NK-92 treated with Interleukin-12 subunit alpha and Interleukin-12 subunit beta, amount 100 ng/mL, for 24 hours (cell line): ENCODE data around the gene ARHGAP6.
"Not testable (repeated sequence)": the region's sequence is repeated elsewhere in the genome, so short reads cannot be mapped to it uniquely, and the experiment has no call there.

Experiments
- DNase-seq: peaks from one replicate; lab custom pipeline; 2025; lab: John Stamatoyannopoulos, UW

The ARHGAP6 gene

DNA sequence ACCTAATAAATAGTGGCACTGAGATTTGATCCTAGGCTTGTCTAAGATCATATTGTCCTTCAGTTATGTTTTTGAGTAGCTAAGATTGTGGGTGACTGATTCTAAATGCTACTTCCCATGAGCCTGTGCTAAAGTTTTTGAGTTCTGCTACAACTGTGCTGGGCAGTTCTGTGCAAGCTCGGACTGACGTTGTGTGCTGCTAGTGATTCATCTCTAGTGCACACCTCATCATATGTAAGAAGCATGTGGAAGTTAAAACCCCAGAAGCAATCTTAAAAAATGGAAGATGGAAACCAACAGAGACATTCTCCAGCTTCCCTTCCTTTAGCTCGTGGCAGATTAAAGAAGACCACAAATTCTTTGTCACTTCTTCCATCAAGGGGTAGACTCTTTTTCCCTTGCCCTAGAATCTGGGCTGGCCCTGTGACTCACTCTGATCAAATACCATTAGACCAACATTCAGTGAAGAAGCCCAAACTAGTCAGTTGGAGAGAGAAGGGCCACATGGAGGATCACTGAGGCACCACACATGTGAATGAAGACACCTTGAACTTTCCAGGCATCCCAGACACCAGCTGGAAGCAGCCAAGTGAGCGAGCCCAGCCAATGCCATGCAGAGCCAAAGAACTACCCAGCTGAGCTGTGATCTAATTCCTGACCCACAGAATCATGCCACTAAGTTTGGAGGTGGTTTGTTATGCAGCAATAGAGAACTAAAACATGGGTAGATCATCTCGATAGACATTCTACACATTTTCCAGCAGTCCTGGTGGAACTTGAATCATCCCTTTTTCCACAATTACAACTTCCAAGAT is 16.8 kb downstream of the ARHGAP6 start:
- no peak for DNase-seq

DNA sequence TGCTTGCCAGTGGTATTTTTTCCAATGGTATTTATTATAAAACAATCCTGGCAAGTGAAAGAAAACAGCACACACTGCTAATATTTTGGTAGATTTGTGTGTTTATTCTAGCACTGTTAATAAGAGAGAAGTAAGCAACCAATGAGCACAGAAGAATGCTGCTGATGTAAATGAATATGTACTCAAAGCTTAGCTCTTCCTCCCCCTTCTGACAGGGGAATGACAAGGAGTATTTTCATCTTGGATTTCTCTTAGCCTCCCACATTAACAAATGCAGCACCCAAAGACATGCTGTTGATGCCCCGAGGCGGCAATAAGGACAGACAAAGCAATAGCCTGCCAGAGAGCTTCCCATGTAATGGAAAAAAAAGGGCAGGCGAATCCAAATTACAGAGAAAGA is 18.6 kb downstream of the ARHGAP6 start:
- DNase-seq: no peak

DNA sequence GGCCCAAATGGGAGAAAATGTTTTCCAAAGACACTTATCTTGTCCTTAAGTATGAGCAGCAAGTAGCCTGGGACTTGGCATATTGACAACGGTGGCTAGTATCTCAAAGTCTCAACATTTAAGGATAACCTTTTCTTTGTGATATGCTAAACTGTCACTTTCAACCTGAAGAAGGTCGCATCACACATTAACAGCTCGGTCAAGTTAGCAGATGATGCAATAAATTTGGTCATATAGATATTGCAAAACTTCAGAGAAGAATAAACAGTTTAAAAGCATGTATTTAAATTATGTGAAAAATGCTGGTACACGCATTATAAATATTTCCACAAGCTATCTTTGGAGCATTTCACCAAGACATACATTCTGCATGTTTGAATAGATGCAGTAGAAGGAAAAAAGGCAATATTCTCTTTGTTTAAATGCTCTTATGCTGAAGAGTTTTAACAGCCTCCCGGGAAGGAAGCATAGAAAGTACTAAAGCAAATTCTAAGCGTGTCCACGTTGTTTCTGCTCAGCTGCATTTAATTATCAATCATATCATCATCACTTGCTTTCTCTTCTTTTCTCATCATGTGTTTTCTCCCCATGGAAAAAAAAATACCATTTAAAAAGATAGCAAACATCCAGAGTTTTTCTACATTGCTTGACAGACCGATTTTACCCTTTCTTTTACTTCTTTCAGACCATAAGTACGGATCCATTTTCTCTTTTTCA is 24.2 kb downstream of the ARHGAP6 start:
- no peak for DNase-seq

DNA sequence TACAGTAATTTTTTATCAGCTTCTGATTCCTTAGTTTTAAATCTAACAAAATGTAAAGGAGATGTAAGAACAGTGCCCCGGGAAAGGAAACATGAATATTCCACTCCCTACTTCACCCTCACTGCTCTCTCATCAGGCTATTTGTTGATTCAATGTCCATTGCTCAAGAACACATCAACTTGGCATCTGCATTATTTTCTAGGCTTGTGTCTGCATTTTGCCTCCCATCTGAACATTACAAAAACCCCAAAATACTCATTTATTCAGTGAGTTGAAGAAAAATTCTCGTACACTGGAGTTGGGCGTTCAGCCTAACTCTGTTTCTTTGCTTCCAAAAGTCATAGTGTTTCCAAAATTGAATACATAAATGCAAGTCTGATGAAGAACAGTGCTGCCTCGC is 25.6 kb downstream of the ARHGAP6 start:
- DNase-seq: no peak

DNA sequence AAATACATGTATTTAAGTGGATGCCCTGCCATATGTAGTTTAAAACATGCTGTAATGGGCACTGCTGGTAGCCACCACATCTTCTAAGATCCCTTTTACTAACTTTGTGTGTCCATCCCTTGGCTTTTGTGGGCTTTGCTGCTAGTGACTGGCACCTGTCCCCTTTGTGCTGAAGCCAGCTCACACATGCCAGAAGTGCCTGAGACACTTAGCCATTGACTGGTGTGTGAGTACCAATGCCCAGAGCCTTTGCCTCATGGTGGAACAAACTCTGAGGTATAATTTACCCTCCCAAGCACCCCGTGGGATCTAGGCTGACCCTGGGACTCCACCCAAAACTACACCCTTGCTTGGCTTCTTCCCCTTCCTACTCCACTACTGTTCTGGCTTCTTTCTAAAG is 33.0 kb downstream of the ARHGAP6 start:
- no peak for DNase-seq

DNA sequence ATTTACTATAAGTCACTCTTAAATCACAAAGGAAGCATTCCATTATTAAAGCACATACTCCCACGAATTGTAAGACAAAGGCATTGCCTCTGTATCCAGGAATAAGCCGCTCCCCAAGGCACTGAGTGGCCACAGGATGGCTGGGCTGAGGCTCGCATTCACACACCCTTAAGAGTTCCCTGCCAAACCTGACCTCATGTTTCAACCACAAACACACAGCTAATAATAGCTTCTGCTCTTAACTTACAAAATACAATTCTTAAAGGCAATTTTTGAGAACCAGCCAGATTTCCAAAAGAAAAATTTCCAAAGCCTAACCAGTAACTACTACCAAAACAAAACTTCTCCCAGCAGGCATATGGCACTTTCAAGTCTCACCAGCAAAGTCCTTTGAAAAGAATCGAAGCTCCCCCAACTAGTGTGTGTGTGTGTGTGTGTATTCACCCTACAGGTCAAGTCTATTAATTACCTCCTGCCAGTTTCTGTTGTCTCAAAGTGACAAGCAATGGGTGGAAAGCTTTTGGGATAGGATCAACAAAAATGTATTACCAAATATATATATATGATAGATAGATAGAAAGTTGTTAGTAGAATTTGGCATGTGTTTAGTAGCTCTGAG is 36.0 kb downstream of the ARHGAP6 start:
- no peak for DNase-seq

DNA sequence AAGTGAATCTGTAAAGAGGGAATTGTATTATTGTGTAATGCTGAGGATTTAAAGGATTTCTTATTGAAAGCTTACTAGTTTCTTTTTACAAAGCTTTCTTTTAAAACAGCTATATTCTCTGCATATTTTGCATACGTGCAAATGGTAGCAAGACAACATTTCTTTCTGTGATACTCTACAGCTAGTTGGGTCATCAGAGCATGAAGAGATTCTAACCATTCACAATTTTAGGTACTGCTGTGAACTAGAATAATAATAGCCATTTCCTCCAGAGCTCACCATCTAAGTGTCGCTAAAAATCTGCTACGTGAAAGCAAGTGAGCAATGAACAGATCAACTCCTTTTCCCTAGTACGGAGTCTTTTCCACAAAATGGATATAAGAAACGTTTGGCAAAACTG is 37.3 kb downstream of the ARHGAP6 start:
- no peak for DNase-seq

DNA sequence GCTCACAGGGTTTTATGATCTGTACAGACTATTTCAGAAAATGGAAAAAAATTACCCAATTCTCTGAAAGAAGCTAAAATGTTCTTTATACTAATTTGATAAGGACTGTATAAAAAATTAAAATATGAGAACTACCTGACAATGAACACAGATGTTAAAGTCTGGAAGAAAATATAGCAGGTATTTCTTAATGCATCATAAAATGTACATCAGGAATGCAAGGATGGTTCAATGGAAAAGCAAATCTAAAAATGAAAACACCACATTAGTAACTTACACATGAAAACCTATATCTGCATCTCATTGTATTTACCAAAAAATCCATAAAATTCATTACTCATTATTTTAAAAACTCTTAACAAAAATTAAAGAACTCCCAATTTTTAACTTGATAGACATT is 39.4 kb downstream of the ARHGAP6 start:
- no peak for DNase-seq

DNA sequence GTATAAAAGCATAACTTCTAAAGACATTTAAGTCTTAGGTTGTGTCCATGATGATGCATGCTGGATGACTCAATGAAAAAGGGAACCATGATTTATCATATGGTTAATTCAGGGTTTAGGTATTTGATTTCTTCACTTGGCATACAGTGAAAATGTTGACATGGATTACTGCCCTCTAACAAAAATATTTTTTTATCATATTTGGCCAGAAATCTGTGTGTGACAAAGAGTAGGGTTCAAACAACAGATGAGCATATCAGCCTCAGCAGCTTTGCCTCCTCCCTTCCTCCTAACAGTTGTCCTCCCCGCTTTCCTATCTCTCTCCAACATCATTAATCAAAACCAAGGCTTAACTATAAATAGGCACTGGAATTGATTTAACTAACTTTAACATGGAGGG is 46.3 kb downstream of the ARHGAP6 start:
- DNase-seq: no peak

DNA sequence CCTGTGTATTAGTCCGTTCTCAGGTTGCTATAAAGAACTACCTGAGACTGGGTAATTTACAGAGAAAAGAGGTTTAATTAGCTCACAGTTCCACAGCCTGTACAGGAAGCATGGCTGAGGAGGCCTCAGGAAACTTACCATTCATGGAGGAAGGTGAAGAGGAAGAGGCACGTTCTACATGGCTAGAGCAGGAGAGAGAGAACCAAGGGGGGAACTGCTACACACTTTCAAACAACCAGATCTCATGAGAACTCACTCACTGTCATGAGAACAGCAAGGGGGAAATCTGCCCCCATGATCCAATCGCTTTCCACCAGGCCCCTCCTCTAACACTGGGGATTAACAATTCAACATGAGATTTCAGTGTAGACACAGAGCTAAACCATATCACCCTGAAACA is 51.5 kb downstream of the ARHGAP6 start:
- not testable (repeated sequence) for DNase-seq

DNA sequence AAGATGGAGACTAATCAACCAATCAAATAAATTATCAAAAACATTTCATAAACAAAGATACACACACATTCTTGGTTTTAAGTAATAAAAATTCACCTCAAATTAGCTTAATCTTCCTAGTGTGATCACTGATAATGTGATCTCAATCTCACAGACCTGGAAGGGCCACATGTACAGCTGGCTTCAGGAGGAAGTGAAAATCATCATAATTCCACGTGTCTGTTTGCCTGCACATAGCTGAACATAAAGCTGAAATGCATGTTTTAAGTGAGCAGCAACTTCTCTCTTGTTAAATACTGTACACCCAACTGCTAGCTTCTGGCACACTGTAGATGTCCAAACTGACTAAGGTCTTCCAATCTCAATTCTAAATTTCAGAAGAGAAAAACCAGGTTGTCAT is 53.8 kb downstream of the ARHGAP6 start:
- DNase-seq: no peak

DNA sequence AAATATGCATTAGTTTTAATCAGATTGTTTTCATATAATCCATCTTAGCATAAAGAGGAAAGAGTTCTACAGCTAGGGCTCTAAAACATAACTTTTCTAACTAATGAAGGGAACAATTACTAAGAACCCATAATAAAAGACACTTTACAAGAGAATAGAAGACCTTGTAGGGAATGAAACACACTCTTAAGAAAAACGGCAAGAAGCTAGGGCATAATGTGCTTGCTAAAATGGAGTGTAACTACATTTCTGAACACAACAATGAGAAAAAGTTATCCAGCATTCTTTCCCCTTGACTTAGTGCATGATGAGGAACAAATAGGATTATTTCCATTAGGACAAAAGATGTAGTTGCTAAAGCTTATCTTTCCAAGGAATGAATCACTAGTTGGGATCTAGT is 54.6 kb downstream of the ARHGAP6 start:
- no peak for DNase-seq

DNA sequence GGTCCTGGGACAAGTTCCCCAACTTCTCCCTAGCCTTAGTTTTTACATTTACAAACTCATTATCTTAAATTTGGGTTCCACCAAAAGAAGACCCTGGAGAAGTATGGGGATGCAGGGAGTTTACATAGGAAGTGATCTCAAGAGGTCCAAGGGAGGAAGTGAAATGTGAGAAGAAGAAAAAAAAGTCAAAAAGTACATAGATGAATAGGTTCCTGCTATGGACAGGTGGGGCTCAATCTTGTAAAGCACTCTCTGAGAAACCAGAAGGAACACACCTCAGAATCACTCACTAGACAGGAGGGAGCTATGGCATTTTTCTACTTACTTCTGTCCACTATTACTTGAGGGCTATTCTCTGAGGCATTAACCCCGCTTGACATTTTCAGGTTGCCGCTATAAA is 56.6 kb downstream of the ARHGAP6 start:
- DNase-seq: no peak

DNA sequence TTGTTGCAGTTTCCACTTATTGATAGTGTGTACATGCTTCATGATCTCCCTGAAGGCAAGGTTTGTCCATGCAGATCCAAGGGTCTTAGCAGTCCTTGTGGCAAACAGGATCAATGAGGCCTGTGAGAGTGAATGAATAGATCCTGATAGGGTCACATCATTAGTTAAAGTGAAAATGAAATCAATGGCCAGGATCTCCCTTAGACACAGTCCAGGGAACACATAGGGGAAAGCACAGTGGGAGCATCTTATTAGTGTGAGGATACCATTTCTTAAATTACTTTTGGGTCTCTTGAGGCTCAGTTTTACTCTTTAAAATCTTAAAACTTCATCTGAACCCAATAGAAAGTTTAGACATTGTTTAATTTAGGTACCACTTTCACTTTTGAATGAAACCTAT is 59.3 kb downstream of the ARHGAP6 start:
- no peak for DNase-seq

DNA sequence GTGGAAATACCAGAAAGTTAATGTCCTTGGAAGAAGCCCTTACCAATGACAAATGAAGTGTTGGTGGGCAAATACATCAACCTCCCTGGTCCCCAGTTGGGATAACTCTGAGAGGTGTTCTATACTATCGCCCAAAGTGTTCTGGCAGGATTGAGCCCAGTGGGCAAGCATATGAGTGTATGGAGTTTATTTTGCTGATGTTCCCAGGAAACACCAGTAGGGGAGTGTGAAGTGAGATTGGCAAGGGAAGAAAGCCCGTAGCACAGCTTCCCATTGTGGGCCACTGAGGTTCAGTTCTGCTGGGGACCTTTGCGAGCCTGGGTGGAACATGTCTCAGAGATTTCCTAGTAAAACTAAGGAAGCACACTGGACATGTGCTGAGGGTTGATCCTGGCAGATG is 65.1 kb downstream of the ARHGAP6 start:
- no peak for DNase-seq

DNA sequence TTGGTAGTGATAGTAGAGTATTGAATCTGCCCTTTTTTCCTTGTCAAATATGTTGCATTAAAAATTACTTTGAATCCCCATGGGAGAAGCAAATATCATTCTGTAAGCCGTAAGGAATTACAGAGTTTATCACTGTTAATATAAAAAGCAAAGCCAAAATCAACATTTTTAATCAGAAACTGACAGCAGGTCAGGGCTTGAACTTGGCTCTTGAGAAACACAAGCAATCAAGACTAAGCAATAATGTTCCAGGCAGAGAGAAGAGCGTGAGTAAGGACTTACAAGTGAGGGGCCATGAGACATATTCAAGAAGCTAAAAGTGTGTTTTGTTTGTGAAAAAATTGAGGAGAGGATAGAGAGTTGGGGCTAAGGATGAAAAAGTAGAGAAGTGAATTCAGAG is 68.2 kb downstream of the ARHGAP6 start:
- no peak for DNase-seq

DNA sequence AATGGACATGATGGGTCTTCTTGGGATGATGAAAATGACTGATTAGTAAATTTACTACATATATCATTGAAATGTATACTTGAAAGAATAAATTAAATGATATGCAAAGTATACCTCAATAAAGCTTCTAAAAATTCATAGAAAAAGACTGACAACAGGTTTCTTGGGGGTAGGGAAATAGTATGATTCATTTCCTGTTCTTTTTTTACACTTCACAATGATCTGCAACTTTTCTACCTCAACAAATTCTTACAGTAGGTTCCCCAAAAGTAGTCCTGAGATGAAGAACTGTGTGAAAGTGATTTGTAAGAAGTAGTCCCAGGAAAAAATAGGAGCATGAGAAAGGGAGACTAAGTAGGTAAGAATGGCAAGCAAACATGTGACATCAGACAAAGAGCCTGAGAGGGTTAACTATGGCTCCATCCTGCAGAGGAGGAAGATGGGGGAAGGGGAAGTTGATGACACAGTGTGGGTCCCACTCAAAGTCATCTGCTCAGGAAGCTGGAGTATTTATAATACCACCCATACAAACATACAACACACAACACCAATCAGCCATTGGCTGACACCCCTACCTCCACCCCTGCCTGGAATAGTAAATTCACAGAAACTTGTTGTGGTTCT is 73.9 kb downstream of the ARHGAP6 start:
- no peak for DNase-seq

DNA sequence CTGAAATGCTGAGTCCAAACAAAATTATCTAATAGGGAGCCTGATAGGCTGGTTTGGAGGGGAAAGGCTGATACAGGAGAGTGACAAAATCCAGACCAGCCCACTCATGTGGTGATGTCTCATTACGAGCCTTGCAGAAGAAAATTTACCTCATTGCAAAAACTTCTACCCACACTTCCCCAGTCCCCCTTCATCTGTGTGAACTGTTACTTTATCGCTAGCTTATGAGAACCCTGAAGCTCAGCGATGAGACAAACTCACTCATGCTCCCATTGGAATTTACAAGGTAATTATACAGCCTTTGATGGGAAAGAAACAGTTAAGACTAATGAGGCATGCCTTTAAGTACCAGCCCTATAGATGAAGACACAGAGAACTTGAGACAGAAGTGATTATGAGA is 76.1 kb downstream of the ARHGAP6 start:
- DNase-seq: no peak

DNA sequence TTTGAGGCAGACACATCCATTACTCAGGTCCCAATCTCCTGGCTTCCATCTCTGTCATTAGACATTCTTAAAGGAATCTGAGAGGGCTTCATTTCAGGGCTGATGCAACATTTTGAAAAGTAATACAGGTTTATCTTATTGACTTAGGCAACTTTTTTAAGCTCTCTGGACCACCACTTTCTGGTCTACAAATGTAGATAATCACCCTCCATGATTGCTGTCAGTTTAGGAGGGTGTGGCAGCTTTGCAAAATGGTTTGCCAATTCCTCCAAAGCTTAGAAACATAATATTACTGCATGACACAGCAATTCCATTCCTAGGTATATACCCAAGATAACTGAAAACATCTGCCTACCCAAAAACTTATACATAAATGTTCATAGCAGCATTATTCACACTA is 77.6 kb downstream of the ARHGAP6 start:
- no peak for DNase-seq

DNA sequence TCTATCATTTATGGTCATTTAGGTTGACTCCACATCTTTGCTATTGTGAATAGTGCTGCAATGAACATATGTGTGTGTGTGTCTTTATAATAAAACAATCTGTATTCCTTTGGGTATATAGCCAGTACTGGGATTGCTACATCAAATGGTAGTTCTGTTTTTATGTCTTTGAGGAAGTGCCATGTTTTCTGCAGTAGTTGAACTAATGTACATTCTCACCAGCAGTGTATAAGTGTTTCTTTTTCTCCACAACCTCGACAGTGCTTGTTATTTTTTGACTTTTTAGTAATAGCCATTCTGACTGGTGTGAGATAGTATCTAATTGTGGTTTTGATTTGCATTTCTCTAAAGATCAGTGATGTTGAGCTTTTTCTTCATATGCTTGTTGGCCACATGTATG is 80.5 kb downstream of the ARHGAP6 start:
- no peak for DNase-seq

DNA sequence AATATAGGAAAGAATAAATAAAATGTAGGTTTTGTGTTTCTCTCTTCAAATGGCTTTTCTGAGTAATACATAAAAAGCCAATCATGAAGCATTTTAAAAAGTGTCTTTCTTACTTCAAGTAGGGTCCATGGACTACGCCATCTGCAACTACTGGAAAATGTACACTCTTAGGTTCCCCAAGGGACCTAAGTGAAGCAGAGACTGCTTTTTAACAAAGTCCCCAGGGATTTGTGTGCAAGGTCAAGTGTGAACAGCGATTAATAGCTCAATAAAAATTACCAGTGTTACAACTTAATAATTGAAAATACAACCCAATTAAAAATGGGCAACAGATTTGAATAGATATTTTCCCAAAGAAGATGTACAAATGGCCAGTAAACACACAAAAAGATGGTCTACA is 84.9 kb downstream of the ARHGAP6 start:
- no peak for DNase-seq

DNA sequence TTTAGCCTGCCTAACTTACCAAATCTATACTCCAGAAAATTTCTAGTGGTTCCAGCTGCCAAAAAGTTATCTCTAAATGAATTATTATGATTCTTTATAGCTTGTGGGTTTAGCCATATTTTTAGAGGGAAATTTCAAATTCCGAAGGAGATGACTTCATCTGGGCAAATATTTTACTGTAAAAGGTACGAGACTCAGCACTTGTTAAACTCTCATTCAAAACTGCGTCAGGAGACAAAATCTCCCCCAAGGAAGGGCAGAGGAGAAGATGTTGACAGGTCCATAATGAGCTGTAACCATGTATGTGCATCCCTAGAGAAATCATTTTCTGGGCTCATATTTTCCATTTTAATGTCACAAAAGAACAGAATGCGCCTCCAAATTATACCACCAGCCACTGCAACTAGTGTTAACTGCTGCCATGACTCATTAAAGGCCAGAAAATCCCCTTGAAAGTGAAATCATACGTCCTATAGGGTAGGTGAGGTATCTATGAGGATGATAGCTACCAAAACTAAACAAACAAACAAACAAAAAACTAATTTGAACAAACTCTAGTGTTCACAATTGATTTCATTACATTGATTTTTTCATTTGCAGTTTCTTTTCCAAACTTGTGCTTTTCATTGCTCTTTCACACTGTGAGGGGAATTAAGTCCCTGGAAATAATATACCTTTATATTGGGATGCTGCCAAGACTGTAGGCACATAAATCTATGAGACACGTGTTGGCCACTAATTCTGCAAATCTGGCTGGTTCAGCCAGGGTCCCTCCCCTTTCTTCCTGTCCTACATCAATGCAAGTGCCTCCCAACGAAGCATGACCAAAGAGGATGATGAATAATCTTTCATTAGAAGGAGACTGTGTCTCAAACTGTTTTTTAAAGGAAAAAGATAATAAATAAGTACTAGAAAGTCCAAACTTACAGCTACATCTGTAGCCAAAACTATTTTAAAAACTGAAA is 85.8 kb downstream of the ARHGAP6 start:
- DNase-seq: no peak
